Measurements from ENCODE around the gene FABP3. TPM values are rescaled to one million over a fixed set of nuclear protein-coding genes. Genes with fewer than 3 reads are reported as not detected.

Gene FABP3
- total and polyA plus RNA-seq, 2 of the 13 experiments (the other 11 are each of a cell fraction or from before 2014, with no cell fraction given), result 0.21 to 0.24 TPM

- peaks cover 4% of the 10 kb centered on the region; the same call in 1 of the 2 replicates for H4K20me1 ChIP-seq (ENCODE audit: insufficient read depth, low read length)
- H3K9ac ChIP-seq (ENCODE audit: insufficient read depth, low read depth, low read length), result no peak overlapping the region
- no peaks in the 10 kb centered on the region; a peak in 1 of 5 replicates for H3K27me3 ChIP-seq (ENCODE audit: control insufficient read depth in 1 of 2, insufficient read depth in 2 of 2, low read length in 2 of 2)
- no peak for ATAC-seq
- POLR2A ChIA-PET, result interaction anchor here (1.0 to 1.8 kb wide), 2 partner anchors 9 to 24 kb away, joined by 3 to 5 read pairs; no protein-coding TSS in a partner anchor
- DNase-seq (ENCODE audit: low spot score), result no peak
- BruUV-seq (replicated peaks), result no TSS peak
- H3K4me3 ChIP-seq (replicated peaks in 1 of 3; ENCODE audit: insufficient read depth in 1 of 3, low read depth in 2 of 3, low read length in 3 of 3), result no peak overlapping the region
- in situ Hi-C loops (cut with HindIII; ENCODE audit: extremely low pct_ligation_motif_present, low pct_unique_long_range_greater_than_20kb) (no loop called here), intact Hi-C loops (cut with micrococcal nuclease; ENCODE audit: unreplicated experiment) (no loop called here)
- TF ChIP-seq POLR2AphosphoS5 (IDR thresholded peaks at IDR 0.05; ENCODE audit: low read depth, low read length), result peak; percentile 26; the same call in 1 of the 2 replicates
- TF ChIP-seq ZNF607 (CRISPR knock-in tag; IDR thresholded peaks at IDR 0.05; ENCODE audit: borderline replicate concordance), result peak; percentile 37; the same call in 1 of the 2 replicates
- TF ChIP-seq ZSCAN9 (CRISPR knock-in tag; IDR thresholded peaks at IDR 0.05; ENCODE audit: borderline replicate concordance), result no peak
- 0 out of 2 replicates have a peak, but pooled peaks have one; percentile 17 for TF ChIP-seq SALL1 (CRISPR knock-in tag; IDR thresholded peaks at IDR 0.05)
- WGBS (ENCODE audit: low lambda C conversion rate), result 93% methylated on average over 3 of the region's 4 CpGs
- no peak for FAIRE-seq
- no peak overlapping the region for H3K4me2 ChIP-seq (ENCODE audit: low read depth, low read length)
- peak overlapping the region; percentile 23 for H3K27ac ChIP-seq (ENCODE audit: extremely low read length, insufficient read depth, low read length)
- H2AFZ ChIP-seq (ENCODE audit: low read length), result no peak overlapping the region
- H3K36me3 ChIP-seq (replicated peaks in 1 of 2; ENCODE audit: control insufficient read depth in 1 of 2, insufficient read depth in 2 of 2, low read length in 2 of 2), result no peaks in the 10 kb centered on the region; a peak in 1 of 5 replicates
- H3K4me1 ChIP-seq (ENCODE audit: insufficient read depth, low read length), result peaks cover 92% of the 10 kb centered on the region
- H3K79me2 ChIP-seq (ENCODE audit: insufficient read depth, low read length), result peaks cover 26% of the 10 kb centered on the region
- CTCF ChIA-PET (ENCODE audit: low intra/inter-chr PET ratio, low total read pairs), result no interaction called here
- no peaks in the 10 kb centered on the region for H3K9me3 ChIP-seq (ENCODE audit: low read length)
These were observed 45.9 kb upstream of the FABP3 start for GRCh38 chr1:31418626-31419323.

DNA sequence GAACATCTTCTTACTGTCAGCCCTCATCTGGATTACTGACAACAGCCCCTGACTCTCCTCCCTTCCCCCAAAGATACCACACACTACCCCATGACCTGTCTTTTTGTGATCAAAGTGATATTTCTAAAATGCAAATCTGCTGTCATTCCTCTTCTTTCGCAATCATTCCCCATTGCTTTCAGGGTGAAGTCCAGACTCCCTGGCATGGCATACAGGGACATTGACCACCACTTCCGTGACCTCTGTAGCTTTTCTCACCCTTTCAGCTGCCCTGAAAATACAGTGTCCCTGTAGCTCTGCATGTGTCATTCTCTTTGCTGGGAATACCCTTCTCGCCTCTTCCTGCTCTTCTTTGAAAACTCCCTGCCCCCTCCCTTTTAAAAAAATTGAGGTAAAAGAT lies 44.3 kb upstream of the FABP3 start:
- Histone ChIP-seq H3K79me2 (ENCODE audit: insufficient read depth, low read length) (peaks cover 25% of the 10 kb centered on the region), H2AFZ (ENCODE audit: low read length) (no peak overlapping the region), H3K27ac (ENCODE audit: extremely low read length, insufficient read depth, low read length) (peak overlapping the region; percentile 70), H3K4me2 (ENCODE audit: low read depth, low read length) (peak overlapping the region; percentile 61), H3K36me3 (replicated peaks in 1 of 2; ENCODE audit: control insufficient read depth in 1 of 2, insufficient read depth in 2 of 2, low read length in 2 of 2) (no peaks in the 10 kb centered on the region; a peak in 1 of 5 replicates), H3K4me3 (replicated peaks in 1 of 3; ENCODE audit: insufficient read depth in 1 of 3, low read depth in 2 of 3, low read length in 3 of 3) (no peak overlapping the region; a peak in 1 of 6 replicates), H3K4me1 (ENCODE audit: insufficient read depth, low read length) (peaks cover 83% of the 10 kb centered on the region), H3K9ac (ENCODE audit: insufficient read depth, low read depth, low read length) (no peak overlapping the region), H3K27me3 (ENCODE audit: control insufficient read depth in 1 of 2, insufficient read depth in 2 of 2, low read length in 2 of 2) (peaks cover 0 to 6% of the 10 kb centered on the region in 2 experiments; a peak in 1 of 5 replicates), H4K20me1 (ENCODE audit: insufficient read depth, low read length) (peaks cover 4% of the 10 kb centered on the region; the same call in 1 of the 2 replicates), H3K9me3 (ENCODE audit: low read length) (no peaks in the 10 kb centered on the region)
- DNase-seq (ENCODE audit: low spot score) (peak; percentile 92), FAIRE-seq (peak; percentile 93), ATAC-seq (peak; percentile 70)
- intact Hi-C loops (cut with micrococcal nuclease; ENCODE audit: unreplicated experiment) (no loop called here), in situ Hi-C loops (cut with HindIII; ENCODE audit: extremely low pct_ligation_motif_present, low pct_unique_long_range_greater_than_20kb) (no loop called here)
- ChIA-PET CTCF (ENCODE audit: low intra/inter-chr PET ratio, low total read pairs) (interaction anchor here (1.3 kb wide), 1 partner anchor 23 kb away, joined by 3 read pairs; no protein-coding TSS in a partner anchor), POLR2A (interaction anchor here (0.9 to 1.8 kb wide), 2 partner anchors 22 to 46 kb away, joined by 5 read pairs; no protein-coding TSS in a partner anchor)
- BruUV-seq (replicated peaks), result no TSS peak
- 4% methylated on average over 3 of the region's 3 CpGs for WGBS (ENCODE audit: low lambda C conversion rate)
- TF ChIP-seq, protein P1, sequence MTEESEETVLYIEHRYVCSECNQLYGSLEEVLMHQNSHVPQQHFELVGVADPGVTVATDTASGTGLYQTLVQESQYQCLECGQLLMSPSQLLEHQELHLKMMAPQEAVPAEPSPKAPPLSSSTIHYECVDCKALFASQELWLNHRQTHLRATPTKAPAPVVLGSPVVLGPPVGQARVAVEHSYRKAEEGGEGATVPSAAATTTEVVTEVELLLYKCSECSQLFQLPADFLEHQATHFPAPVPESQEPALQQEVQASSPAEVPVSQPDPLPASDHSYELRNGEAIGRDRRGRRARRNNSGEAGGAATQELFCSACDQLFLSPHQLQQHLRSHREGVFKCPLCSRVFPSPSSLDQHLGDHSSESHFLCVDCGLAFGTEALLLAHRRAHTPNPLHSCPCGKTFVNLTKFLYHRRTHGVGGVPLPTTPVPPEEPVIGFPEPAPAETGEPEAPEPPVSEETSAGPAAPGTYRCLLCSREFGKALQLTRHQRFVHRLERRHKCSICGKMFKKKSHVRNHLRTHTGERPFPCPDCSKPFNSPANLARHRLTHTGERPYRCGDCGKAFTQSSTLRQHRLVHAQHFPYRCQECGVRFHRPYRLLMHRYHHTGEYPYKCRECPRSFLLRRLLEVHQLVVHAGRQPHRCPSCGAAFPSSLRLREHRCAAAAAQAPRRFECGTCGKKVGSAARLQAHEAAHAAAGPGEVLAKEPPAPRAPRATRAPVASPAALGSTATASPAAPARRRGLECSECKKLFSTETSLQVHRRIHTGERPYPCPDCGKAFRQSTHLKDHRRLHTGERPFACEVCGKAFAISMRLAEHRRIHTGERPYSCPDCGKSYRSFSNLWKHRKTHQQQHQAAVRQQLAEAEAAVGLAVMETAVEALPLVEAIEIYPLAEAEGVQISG (CRISPR knock-in tag; IDR thresholded peaks at IDR 0.05), result peak; percentile 49; the same call in 1 of the 2 replicates
- TF ChIP-seq HHEX (CRISPR knock-in tag; IDR thresholded peaks at IDR 0.05) (0 out of 2 replicates have a peak, but pooled peaks have one; percentile 32), ZNF710 (CRISPR knock-in tag; IDR thresholded peaks at IDR 0.05; ENCODE audit: borderline replicate concordance) (peak; percentile 79), JUN (CRISPR knock-in tag; IDR thresholded peaks at IDR 0.05) (no peak; the same call in 1 of the 2 replicates), MAFG (CRISPR knock-in tag; IDR thresholded peaks at IDR 0.05) (no peak), ZNF414 (CRISPR knock-in tag; IDR thresholded peaks at IDR 0.05) (peak; percentile 68; the same call in 1 of the 2 replicates)
